H1 (cell line): ENCODE data around the gene FAM177B.

Source experiments
- HDAC2 ChIP-seq, 2 experiments: fragments of 300-600 bp in 1 of 2; sonication (generic) in 1 of 2; IDR thresholded peaks; 2 replicates each; pipeline ENCODE4 v1.6.1; 2011 to 2012; ENCODE audit warnings: low read depth in 2 of 2, low read length in 2 of 2, mild to moderate bottlenecking in 2 of 2, moderate library complexity in 2 of 2, borderline replicate concordance in 1 of 2, inconsistent platforms in 1 of 2
- POLR2AphosphoS5 ChIP-seq: IDR thresholded peaks from 2 replicates; pipeline ENCODE4 v1.6.1; 2011; ENCODE audit warnings: low read depth, low read length
- RFX5 ChIP-seq: IDR thresholded peaks from 2 replicates; pipeline ENCODE4 v1.6.1; 2011; ENCODE audit warnings: low read depth, low read length, improper control_type of control experiment, borderline replicate concordance
- TF ChIP-seq, protein P1 (sequence below): IDR thresholded peaks from 2 replicates; pipeline ENCODE4 v1.6.1; 2012; ENCODE audit warnings: inconsistent platforms
- TF ChIP-seq, protein P2 (sequence below), 3 experiments: IDR thresholded peaks; 1 replicate in 2 of 3; 2 replicates in 1 of 3; pipeline versions ENCODE4 v1.5.1 to v1.6.1; 2011; ENCODE audit warnings: low read length in 3 of 3, mild to moderate bottlenecking in 3 of 3, inconsistent platforms in 2 of 3, low read depth in 1 of 3, moderate library complexity in 1 of 3; ENCODE audit not compliant: insufficient read depth in 1 of 3; ENCODE audit errors: control extremely low read depth in 1 of 3

DNA sequence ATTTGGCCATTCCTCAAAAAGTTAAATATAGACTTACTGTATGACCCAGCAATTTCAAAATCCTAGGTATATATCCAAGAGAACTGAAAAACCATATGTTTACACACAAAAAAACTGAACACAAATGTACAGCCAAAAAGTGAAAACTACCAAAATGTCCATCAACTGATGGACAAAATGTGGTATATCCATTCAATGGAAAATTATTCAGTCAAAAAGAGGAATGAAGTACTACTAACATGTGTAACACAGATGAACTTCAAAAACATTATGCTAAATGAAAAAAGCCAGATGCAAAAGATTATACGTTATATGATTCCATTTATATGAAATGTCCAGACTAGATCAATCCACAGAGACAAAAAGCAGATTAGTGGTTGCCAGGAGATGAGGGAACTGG lies 32.7 kb upstream of the FAM177B start:
- TF ChIP-seq HDAC2 (IDR thresholded peaks at IDR 0.05; ENCODE audit: borderline replicate concordance in 1 of 2, low read depth in 2 of 2, low read length in 2 of 2), result no peak
- TF ChIP-seq, protein P1, sequence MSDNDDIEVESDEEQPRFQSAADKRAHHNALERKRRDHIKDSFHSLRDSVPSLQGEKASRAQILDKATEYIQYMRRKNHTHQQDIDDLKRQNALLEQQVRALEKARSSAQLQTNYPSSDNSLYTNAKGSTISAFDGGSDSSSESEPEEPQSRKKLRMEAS, result no peak
- no peak for TF ChIP-seq POLR2AphosphoS5
- TF ChIP-seq, protein P2, sequence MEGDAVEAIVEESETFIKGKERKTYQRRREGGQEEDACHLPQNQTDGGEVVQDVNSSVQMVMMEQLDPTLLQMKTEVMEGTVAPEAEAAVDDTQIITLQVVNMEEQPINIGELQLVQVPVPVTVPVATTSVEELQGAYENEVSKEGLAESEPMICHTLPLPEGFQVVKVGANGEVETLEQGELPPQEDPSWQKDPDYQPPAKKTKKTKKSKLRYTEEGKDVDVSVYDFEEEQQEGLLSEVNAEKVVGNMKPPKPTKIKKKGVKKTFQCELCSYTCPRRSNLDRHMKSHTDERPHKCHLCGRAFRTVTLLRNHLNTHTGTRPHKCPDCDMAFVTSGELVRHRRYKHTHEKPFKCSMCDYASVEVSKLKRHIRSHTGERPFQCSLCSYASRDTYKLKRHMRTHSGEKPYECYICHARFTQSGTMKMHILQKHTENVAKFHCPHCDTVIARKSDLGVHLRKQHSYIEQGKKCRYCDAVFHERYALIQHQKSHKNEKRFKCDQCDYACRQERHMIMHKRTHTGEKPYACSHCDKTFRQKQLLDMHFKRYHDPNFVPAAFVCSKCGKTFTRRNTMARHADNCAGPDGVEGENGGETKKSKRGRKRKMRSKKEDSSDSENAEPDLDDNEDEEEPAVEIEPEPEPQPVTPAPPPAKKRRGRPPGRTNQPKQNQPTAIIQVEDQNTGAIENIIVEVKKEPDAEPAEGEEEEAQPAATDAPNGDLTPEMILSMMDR (IDR thresholded peaks at IDR 0.05; ENCODE audit: control extremely low read depth in 1 of 3, insufficient read depth in 1 of 3, low read depth in 1 of 3, low read length in 3 of 3), result no peak
- no peak for TF ChIP-seq RFX5
